ENCODE data around the gene SLC36A2. TPM values are rescaled to one million over a fixed set of nuclear protein-coding genes. Genes with fewer than 3 reads are reported as not detected.

Gene SLC36A2
- total and polyA plus RNA-seq, 4 donors, result not detected

DNA sequence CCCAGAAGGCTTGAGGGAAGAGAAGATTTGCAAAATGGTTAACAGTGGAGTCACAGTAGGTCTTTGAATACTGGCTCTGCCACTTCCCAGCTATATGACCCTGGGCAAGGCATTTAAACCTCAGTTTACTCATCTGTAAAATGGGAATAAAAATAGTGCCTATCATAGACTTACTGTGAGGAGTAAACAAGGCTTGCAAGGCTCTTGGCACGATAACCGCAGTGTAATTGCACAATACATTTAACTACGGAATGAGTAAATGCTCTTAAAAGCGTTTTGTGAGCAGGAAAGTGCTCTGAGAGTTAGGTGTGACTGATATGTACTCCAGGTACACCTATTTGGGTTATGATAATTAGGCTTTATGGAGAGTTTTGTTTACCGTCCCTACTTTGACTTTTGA is 52.2 kb downstream of the SLC36A2 start:
- H3K27me3 ChIP-seq (ENCODE audit: control insufficient read depth in 4 of 4, insufficient read depth in 4 of 4, low read length in 3 of 4), result no peaks in the 10 kb centered on the region
- H3K4me1 ChIP-seq (ENCODE audit: control insufficient read depth in 4 of 4, insufficient read depth in 4 of 4, low read length in 3 of 4), result no peaks in the 10 kb centered on the region
- H3K9me3 ChIP-seq (ENCODE audit: control insufficient read depth in 4 of 4, low read length in 3 of 4), result no peaks in the 10 kb centered on the region
- no peaks in the 10 kb centered on the region for H3K36me3 ChIP-seq (ENCODE audit: control insufficient read depth in 4 of 4, insufficient read depth in 3 of 4, low read depth in 1 of 4, low read length in 3 of 4)
- no peak overlapping the region for H3K4me3 ChIP-seq (ENCODE audit: low read depth in 1 of 3, low read length in 3 of 3)
- no peak for DNase-seq (ENCODE audit: low spot score)
- H3K9ac ChIP-seq (ENCODE audit: low read depth in 1 of 2, low read length in 2 of 2), result no peak overlapping the region
- WGBS, result 36% methylated on average over 5 of the region's 5 CpGs
- TF ChIP-seq JUND (IDR thresholded peaks at IDR 0.05), result no peak
- no peak for TF ChIP-seq GABPA (IDR thresholded peaks at IDR 0.05 in 1 of 2, conservative IDR thresholded peaks at IDR 0.05 in 1 of 2)
- no peak overlapping the region for H3K27ac ChIP-seq (ENCODE audit: low read depth in 1 of 2, low read length in 2 of 2)

DNA sequence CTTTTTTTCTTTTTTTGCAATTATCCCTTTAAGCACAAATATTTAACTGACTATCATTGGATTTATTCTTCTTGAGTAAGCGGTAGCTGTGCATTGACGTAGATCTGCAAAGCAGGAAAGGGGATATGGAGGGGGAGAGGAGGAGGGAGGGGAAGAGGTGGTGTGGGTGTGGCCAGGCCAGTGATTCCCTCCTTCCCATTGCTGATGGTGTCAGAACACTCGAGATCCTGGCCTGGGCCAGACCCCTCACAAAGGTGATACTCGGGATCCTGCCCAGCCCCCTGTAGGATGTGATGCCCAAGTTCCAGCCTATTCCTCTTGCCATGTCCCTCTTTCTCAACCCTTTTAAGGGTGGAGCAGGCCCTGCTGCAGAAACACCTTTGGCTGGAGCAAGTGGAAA is 53.7 kb downstream of the SLC36A2 start:
- H3K9me3 ChIP-seq (ENCODE audit: control insufficient read depth in 4 of 4, low read length in 3 of 4), result no peaks in the 10 kb centered on the region
- no peaks in the 10 kb centered on the region for H3K4me1 ChIP-seq (ENCODE audit: control insufficient read depth in 4 of 4, insufficient read depth in 4 of 4, low read length in 3 of 4)
- H3K9ac ChIP-seq (ENCODE audit: low read depth in 1 of 2, low read length in 2 of 2), result no peak overlapping the region
- no peak for DNase-seq (ENCODE audit: low spot score)
- H3K4me3 ChIP-seq (ENCODE audit: low read depth in 1 of 3, low read length in 3 of 3), result no peak overlapping the region
- H3K36me3 ChIP-seq (ENCODE audit: control insufficient read depth in 4 of 4, insufficient read depth in 3 of 4, low read depth in 1 of 4, low read length in 3 of 4), result no peaks in the 10 kb centered on the region
- H3K27me3 ChIP-seq (ENCODE audit: control insufficient read depth in 4 of 4, insufficient read depth in 4 of 4, low read length in 3 of 4), result no peaks in the 10 kb centered on the region
- TF ChIP-seq FOXA1 (IDR thresholded peaks at IDR 0.05) (no peak), HNF4G (IDR thresholded peaks at IDR 0.05) (no peak), RXRA (IDR thresholded peaks at IDR 0.05) (no peak), EGR1 (IDR thresholded peaks at IDR 0.05; ENCODE audit: low read depth in 2 of 2) (no peak), TAF1 (conservative IDR thresholded peaks at IDR 0.05) (no peak), GABPA (IDR thresholded peaks at IDR 0.05 in 1 of 2, conservative IDR thresholded peaks at IDR 0.05 in 1 of 2) (no peak), HNF4A (conservative IDR thresholded peaks at IDR 0.05) (no peak), RAD21 (IDR thresholded peaks at IDR 0.05) (no peak), SP1 (IDR thresholded peaks at IDR 0.05) (no peak), YY1 (IDR thresholded peaks at IDR 0.05) (no peak)
- TF ChIP-seq, protein P1, sequence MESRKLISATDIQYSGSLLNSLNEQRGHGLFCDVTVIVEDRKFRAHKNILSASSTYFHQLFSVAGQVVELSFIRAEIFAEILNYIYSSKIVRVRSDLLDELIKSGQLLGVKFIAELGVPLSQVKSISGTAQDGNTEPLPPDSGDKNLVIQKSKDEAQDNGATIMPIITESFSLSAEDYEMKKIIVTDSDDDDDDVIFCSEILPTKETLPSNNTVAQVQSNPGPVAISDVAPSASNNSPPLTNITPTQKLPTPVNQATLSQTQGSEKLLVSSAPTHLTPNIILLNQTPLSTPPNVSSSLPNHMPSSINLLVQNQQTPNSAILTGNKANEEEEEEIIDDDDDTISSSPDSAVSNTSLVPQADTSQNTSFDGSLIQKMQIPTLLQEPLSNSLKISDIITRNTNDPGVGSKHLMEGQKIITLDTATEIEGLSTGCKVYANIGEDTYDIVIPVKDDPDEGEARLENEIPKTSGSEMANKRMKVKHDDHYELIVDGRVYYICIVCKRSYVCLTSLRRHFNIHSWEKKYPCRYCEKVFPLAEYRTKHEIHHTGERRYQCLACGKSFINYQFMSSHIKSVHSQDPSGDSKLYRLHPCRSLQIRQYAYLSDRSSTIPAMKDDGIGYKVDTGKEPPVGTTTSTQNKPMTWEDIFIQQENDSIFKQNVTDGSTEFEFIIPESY (IDR thresholded peaks at IDR 0.05), result no peak
- TF ChIP-seq, protein P2, sequence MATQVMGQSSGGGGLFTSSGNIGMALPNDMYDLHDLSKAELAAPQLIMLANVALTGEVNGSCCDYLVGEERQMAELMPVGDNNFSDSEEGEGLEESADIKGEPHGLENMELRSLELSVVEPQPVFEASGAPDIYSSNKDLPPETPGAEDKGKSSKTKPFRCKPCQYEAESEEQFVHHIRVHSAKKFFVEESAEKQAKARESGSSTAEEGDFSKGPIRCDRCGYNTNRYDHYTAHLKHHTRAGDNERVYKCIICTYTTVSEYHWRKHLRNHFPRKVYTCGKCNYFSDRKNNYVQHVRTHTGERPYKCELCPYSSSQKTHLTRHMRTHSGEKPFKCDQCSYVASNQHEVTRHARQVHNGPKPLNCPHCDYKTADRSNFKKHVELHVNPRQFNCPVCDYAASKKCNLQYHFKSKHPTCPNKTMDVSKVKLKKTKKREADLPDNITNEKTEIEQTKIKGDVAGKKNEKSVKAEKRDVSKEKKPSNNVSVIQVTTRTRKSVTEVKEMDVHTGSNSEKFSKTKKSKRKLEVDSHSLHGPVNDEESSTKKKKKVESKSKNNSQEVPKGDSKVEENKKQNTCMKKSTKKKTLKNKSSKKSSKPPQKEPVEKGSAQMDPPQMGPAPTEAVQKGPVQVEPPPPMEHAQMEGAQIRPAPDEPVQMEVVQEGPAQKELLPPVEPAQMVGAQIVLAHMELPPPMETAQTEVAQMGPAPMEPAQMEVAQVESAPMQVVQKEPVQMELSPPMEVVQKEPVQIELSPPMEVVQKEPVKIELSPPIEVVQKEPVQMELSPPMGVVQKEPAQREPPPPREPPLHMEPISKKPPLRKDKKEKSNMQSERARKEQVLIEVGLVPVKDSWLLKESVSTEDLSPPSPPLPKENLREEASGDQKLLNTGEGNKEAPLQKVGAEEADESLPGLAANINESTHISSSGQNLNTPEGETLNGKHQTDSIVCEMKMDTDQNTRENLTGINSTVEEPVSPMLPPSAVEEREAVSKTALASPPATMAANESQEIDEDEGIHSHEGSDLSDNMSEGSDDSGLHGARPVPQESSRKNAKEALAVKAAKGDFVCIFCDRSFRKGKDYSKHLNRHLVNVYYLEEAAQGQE (IDR thresholded peaks at IDR 0.05), result no peak
- TF ChIP-seq, protein P3, sequence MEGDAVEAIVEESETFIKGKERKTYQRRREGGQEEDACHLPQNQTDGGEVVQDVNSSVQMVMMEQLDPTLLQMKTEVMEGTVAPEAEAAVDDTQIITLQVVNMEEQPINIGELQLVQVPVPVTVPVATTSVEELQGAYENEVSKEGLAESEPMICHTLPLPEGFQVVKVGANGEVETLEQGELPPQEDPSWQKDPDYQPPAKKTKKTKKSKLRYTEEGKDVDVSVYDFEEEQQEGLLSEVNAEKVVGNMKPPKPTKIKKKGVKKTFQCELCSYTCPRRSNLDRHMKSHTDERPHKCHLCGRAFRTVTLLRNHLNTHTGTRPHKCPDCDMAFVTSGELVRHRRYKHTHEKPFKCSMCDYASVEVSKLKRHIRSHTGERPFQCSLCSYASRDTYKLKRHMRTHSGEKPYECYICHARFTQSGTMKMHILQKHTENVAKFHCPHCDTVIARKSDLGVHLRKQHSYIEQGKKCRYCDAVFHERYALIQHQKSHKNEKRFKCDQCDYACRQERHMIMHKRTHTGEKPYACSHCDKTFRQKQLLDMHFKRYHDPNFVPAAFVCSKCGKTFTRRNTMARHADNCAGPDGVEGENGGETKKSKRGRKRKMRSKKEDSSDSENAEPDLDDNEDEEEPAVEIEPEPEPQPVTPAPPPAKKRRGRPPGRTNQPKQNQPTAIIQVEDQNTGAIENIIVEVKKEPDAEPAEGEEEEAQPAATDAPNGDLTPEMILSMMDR (IDR thresholded peaks at IDR 0.05; ENCODE audit: low read depth, low read length, missing input control), result no peak
- TF ChIP-seq, protein P4, sequence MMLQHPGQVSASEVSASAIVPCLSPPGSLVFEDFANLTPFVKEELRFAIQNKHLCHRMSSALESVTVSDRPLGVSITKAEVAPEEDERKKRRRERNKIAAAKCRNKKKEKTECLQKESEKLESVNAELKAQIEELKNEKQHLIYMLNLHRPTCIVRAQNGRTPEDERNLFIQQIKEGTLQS (IDR thresholded peaks at IDR 0.05), result no peak
- TF ChIP-seq, protein P5, sequence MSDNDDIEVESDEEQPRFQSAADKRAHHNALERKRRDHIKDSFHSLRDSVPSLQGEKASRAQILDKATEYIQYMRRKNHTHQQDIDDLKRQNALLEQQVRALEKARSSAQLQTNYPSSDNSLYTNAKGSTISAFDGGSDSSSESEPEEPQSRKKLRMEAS (IDR thresholded peaks at IDR 0.05), result no peak
- no peak overlapping the region for H3K27ac ChIP-seq (ENCODE audit: low read depth in 1 of 2, low read length in 2 of 2)
- 69% methylated on average over 4 of the region's 4 CpGs for WGBS
